ENCODE measurements around the gene GYPB. TPM values are rescaled to one million over a fixed set of nuclear protein-coding genes. Genes with fewer than 3 reads are reported as not detected.

Gene GYPB
- total and polyA plus RNA-seq, 2 experiments from 2014 or later, result not detected

- Mint-ChIP-seq H3K27ac (no peak overlapping the region), H3K36me3 (ENCODE audit: low read depth) (no peaks in the 10 kb centered on the region), H3K4me1 (no peaks in the 10 kb centered on the region), H3K4me3 (no peak overlapping the region), H3K9me3 (no peaks in the 10 kb centered on the region), H3K27me3 (ENCODE audit: insufficient read depth, low read depth, poor library complexity) (peaks cover 2% of the 10 kb centered on the region)
- no peaks in the 10 kb centered on the region for H3K36me3 ChIP-seq (ENCODE audit: insufficient read depth)
- TF ChIP-seq ZNF331 (CRISPR knock-in tag; IDR thresholded peaks at IDR 0.05; ENCODE audit: low read depth) (no peak), EZH2phosphoT487 (IDR thresholded peaks at IDR 0.05; ENCODE audit: unreplicated experiment) (no peak), CTCF (conservative IDR thresholded peaks at IDR 0.05; ENCODE audit: low read depth in 2 of 2) (no peak), ETS1 (IDR thresholded peaks at IDR 0.05) (no peak), ZNF114 (CRISPR knock-in tag; IDR thresholded peaks at IDR 0.05) (no peak), JUNB (IDR thresholded peaks at IDR 0.05; ENCODE audit: unreplicated experiment) (no peak), STAT1 (IDR thresholded peaks at IDR 0.05; ENCODE audit: unreplicated experiment) (no peak), POLR2AphosphoS5 (IDR thresholded peaks at IDR 0.05; ENCODE audit: low read depth) (no peak), ZNF462 (CRISPR knock-in tag; IDR thresholded peaks at IDR 0.05) (no peak), REST (IDR thresholded peaks at IDR 0.05; ENCODE audit: unreplicated experiment) (no peak), EZH2 (IDR thresholded peaks at IDR 0.05; ENCODE audit: low read depth, unreplicated experiment) (no peak), CREB1 (CRISPR knock-in tag; IDR thresholded peaks at IDR 0.05; ENCODE audit: low read depth) (no peak), NANOG (IDR thresholded peaks at IDR 0.05; ENCODE audit: borderline replicate concordance) (no peak)
- H3K27ac ChIP-seq (ENCODE audit: low read depth), result no peak overlapping the region
- DNase-seq (ENCODE audit: low spot score), result no peak
- no peak for ATAC-seq
- H3K4me3 ChIP-seq, result no peak overlapping the region
- no peaks in the 10 kb centered on the region for H4K20me1 ChIP-seq (replicated peaks; ENCODE audit: insufficient read depth)
- no peaks in the 10 kb centered on the region for H3K9me2 ChIP-seq (ENCODE audit: insufficient read depth)
- H3K4me2 ChIP-seq, result no peak overlapping the region
- no peak overlapping the region for H2AFZ ChIP-seq
- H3F3A ChIP-seq (replicated peaks; ENCODE audit: low read depth), result no peaks in the 10 kb centered on the region
- no peaks in the 10 kb centered on the region for H3K79me2 ChIP-seq (replicated peaks; ENCODE audit: insufficient read depth)
- H3K4me1 ChIP-seq (ENCODE audit: insufficient read depth), result no peaks in the 10 kb centered on the region
- H3K27me3 ChIP-seq (ENCODE audit: insufficient read depth), result no peaks in the 10 kb centered on the region
These were observed 58.1 kb downstream of the GYPB start for GRCh38 chr4:143961075-143961474.
